MM.1S (cell line): ENCODE measurements around the gene SUSD1.

ENCODE experiments used
- DNase-seq: peaks from one replicate; pipeline ENCODE4 v3.0.0-alpha.2; 2015
- H2AFZ ChIP-seq: fragments of 300-600 bp; sonication (generic); 2 replicates; pipeline ENCODE4 v1.6.0; 2016; ENCODE audit warnings: antibody characterized with exemption, low read length
- H3F3A ChIP-seq: fragments of 300-600 bp; sonication (generic); 2 replicates; pipeline ENCODE4 v1.6.1; 2016; ENCODE audit warnings: mild to moderate bottlenecking, antibody characterized with exemption, low read length, moderate library complexity, mixed read lengths; ENCODE audit not compliant: insufficient read depth
- H3K27ac ChIP-seq: fragments of 300-600 bp; sonication (generic); 2 replicates; pipeline ENCODE4 v1.5.1; 2016; ENCODE audit warnings: mild to moderate bottlenecking, low read length
- H3K27me3 ChIP-seq: fragments of 300-600 bp; sonication (generic); replicated peaks from 2 replicates; pipeline ENCODE4 v1.6.0; 2016; ENCODE audit warnings: low read length; ENCODE audit not compliant: insufficient read depth
- H3K36me3 ChIP-seq: fragments of 300-600 bp; sonication (generic); replicated peaks from 2 replicates; pipeline ENCODE4 v1.6.1; 2016; ENCODE audit warnings: mild to moderate bottlenecking, low read length, mixed read lengths; ENCODE audit not compliant: insufficient read depth
- H3K4me1 ChIP-seq: fragments of 300-600 bp; sonication (generic); 2 replicates; pipeline ENCODE4 v1.6.1; 2016; ENCODE audit warnings: low read length, mixed read lengths
- H3K4me2 ChIP-seq: fragments of 300-600 bp; sonication (generic); 2 replicates; pipeline ENCODE4 v1.6.0; 2016; ENCODE audit warnings: low read depth, low read length
- H3K4me3 ChIP-seq: fragments of 300-600 bp; sonication (generic); 2 replicates; pipeline ENCODE4 v1.5.1; 2016; ENCODE audit warnings: low read length, mixed read lengths
- H3K79me2 ChIP-seq: fragments of 300-600 bp; sonication (generic); 2 replicates; pipeline ENCODE4 v1.6.1; 2016; ENCODE audit warnings: mixed run types, low read length, mixed read lengths
- H3K9ac ChIP-seq: fragments of 300-600 bp; sonication (generic); 2 replicates; pipeline ENCODE4 v1.6.1; 2016; ENCODE audit warnings: low read length, mixed read lengths
- H3K9me2 ChIP-seq: fragments of 300-600 bp; sonication (generic); replicated peaks from 2 replicates; pipeline ENCODE4 v1.6.1; 2016; ENCODE audit warnings: mild to moderate bottlenecking, low read length, mixed read lengths; ENCODE audit not compliant: insufficient read depth
- H3K9me3 ChIP-seq: fragments of 300-600 bp; sonication (generic); replicated peaks from 2 replicates; pipeline ENCODE4 v1.6.1; 2016; ENCODE audit warnings: mild to moderate bottlenecking, low read length, mixed read lengths; ENCODE audit not compliant: insufficient read depth
- H4K20me1 ChIP-seq: fragments of 300-600 bp; sonication (generic); 2 replicates; pipeline ENCODE4 v1.6.1; 2016; ENCODE audit warnings: mild to moderate bottlenecking, low read length, moderate library complexity, mixed read lengths; ENCODE audit not compliant: insufficient read depth
- EZH2 ChIP-seq: fragments of 300-600 bp; sonication (generic); optimal IDR thresholded peaks from 2 replicates; pipeline ENCODE3; 2017; ENCODE audit warnings: low read depth, mild to moderate bottlenecking, antibody characterized with exemption, low read length, mixed read lengths
- EZH2phosphoT487 ChIP-seq: fragments of 300-600 bp; sonication (generic); IDR thresholded peaks from 2 replicates; pipeline ENCODE4 v1.6.1; 2018; ENCODE audit warnings: antibody characterized with exemption, low read length
- TF ChIP-seq, protein P1 (sequence below): fragments of 300-600 bp; sonication (generic); IDR thresholded peaks from 2 replicates; pipeline ENCODE4 v1.5.1; 2016; ENCODE audit warnings: antibody characterized with exemption, low read length, mixed read lengths

Gene SUSD1

DNA sequence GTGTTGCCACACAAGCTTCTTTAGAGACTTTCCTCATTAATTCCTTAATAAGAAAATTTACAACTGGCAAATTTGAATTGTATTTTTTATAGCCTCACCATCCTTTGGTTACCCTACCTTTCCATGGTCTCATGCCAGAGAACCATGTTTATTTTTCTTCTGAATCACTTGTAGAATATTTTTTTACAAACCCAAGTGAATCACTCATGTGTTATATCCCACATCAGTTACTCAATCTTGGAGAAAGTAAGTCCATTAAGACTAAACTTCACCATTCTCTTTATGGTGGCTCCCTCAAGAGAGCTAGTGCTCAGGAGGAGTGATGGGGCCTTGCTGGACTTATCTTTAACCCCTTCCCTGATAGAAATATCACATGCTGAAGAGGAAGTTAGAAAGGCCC is 128.9 kb downstream of the SUSD1 start:
- H3K27me3 ChIP-seq = no peaks in the 10 kb centered on the region
- no peaks in the 10 kb centered on the region for H3K36me3 ChIP-seq
- no peak overlapping the region for H3K4me2 ChIP-seq
- no peak overlapping the region for H3K27ac ChIP-seq
- H3K9me3 ChIP-seq = no peaks in the 10 kb centered on the region
- no peak for DNase-seq
- TF ChIP-seq, protein P1, sequence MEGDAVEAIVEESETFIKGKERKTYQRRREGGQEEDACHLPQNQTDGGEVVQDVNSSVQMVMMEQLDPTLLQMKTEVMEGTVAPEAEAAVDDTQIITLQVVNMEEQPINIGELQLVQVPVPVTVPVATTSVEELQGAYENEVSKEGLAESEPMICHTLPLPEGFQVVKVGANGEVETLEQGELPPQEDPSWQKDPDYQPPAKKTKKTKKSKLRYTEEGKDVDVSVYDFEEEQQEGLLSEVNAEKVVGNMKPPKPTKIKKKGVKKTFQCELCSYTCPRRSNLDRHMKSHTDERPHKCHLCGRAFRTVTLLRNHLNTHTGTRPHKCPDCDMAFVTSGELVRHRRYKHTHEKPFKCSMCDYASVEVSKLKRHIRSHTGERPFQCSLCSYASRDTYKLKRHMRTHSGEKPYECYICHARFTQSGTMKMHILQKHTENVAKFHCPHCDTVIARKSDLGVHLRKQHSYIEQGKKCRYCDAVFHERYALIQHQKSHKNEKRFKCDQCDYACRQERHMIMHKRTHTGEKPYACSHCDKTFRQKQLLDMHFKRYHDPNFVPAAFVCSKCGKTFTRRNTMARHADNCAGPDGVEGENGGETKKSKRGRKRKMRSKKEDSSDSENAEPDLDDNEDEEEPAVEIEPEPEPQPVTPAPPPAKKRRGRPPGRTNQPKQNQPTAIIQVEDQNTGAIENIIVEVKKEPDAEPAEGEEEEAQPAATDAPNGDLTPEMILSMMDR = no peak
- TF ChIP-seq EZH2 = no peak
- no peak for TF ChIP-seq EZH2phosphoT487
- H3K9me2 ChIP-seq = no peaks in the 10 kb centered on the region
- no peaks in the 10 kb centered on the region for H3F3A ChIP-seq
- H3K4me3 ChIP-seq = no peak overlapping the region
- H3K79me2 ChIP-seq = no peaks in the 10 kb centered on the region
- no peak overlapping the region for H3K9ac ChIP-seq
- H4K20me1 ChIP-seq = no peaks in the 10 kb centered on the region
- peaks cover 3% of the 10 kb centered on the region; the same call in 1 of the 2 replicates for H3K4me1 ChIP-seq
- no peak overlapping the region for H2AFZ ChIP-seq

DNA sequence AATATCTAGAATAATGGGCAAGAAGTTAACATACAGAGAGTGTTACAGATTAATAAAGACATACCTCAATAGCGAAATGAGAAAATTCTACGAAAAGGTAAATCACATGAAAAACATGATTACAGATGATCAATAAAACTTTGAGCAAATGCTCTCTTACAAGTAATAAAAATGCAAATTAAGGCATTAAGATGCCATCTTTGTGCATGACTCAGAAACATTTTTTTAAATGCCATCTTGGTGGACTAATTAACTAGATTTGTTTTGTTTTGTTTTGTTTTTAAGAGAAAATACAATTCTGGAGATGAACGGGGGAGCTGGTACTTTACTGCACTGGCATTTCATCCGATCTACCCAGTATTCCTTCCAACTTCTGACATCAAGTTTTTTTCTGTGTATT is 130.2 kb downstream of the SUSD1 start:
- Histone ChIP-seq H3K9ac (no peak overlapping the region), H3K27ac (no peak overlapping the region), H3K36me3 (no peaks in the 10 kb centered on the region), H3K79me2 (no peaks in the 10 kb centered on the region), H3F3A (no peaks in the 10 kb centered on the region), H3K27me3 (no peaks in the 10 kb centered on the region), H3K9me2 (no peaks in the 10 kb centered on the region), H3K9me3 (no peaks in the 10 kb centered on the region), H2AFZ (no peak overlapping the region), H3K4me1 (peaks cover 3% of the 10 kb centered on the region; the same call in 1 of the 2 replicates), H4K20me1 (no peaks in the 10 kb centered on the region), H3K4me2 (no peak overlapping the region), H3K4me3 (no peak overlapping the region)
- no peak for DNase-seq
- TF ChIP-seq EZH2 (no peak), EZH2phosphoT487 (no peak)
- TF ChIP-seq, protein P1 = no peak

DNA sequence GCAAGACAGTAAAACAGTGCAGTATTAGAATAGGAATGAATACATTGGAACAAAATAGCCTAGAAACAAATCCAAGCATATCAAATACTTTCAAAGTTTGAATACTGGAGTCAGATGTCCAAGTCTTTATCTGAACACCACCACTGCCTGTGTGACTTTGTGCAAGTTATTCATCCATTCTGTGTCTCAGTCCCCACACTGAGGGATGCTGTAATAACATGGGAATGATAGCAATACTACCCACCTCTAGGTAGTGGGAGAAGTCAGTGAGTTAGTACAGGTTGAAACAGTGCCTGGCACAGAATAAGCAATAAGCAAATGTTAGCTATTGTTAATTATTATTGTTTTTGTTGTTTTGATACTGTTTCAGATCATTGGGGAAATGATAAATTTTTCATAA is 130.9 kb downstream of the SUSD1 start:
- TF ChIP-seq EZH2phosphoT487 = no peak
- TF ChIP-seq, protein P1 = no peak
- no peak for TF ChIP-seq EZH2
- Histone ChIP-seq H3K9me3 (no peaks in the 10 kb centered on the region), H3K9me2 (no peaks in the 10 kb centered on the region), H3K27me3 (no peaks in the 10 kb centered on the region), H3K79me2 (no peaks in the 10 kb centered on the region), H3K4me3 (no peak overlapping the region), H2AFZ (no peak overlapping the region), H4K20me1 (no peaks in the 10 kb centered on the region), H3K4me1 (peaks cover 3% of the 10 kb centered on the region; the same call in 1 of the 2 replicates), H3K27ac (no peak overlapping the region), H3K9ac (no peak overlapping the region), H3K36me3 (no peaks in the 10 kb centered on the region), H3K4me2 (no peak overlapping the region), H3F3A (no peaks in the 10 kb centered on the region)
- no peak for DNase-seq
